Ishikawa (cell line): ENCODE data around the gene PKLR.

Experiments used
- CEBPB ChIP-seq: IDR thresholded peaks from 2 replicates; pipeline ENCODE4 v1.6.1; 2012
- CREB1 ChIP-seq: IDR thresholded peaks from 2 replicates; pipeline ENCODE4 v1.6.1; 2012; ENCODE audit warnings: low read depth
- EP300 ChIP-seq: IDR thresholded peaks from 2 replicates; pipeline ENCODE4 v1.6.1; 2012; ENCODE audit warnings: borderline replicate concordance
- FOXM1 ChIP-seq: IDR thresholded peaks from 2 replicates; pipeline ENCODE4 v1.6.1; 2012; ENCODE audit warnings: low read depth, borderline replicate concordance
- NFIC ChIP-seq: IDR thresholded peaks from 2 replicates; pipeline ENCODE4 v1.6.1; 2012
- REST ChIP-seq: IDR thresholded peaks from 2 replicates; pipeline ENCODE4 v1.6.1; 2012; ENCODE audit warnings: low read depth, mild to moderate bottlenecking
- TEAD4 ChIP-seq: IDR thresholded peaks from 2 replicates; pipeline ENCODE4 v1.6.1; 2012

- TF ChIP-seq EP300 = no peak
- TF ChIP-seq CREB1 = peak; percentile 9; the same call in 1 of the 2 replicates
- peak; percentile 49 for TF ChIP-seq TEAD4
- no peak for TF ChIP-seq CEBPB
- TF ChIP-seq NFIC = peak; percentile 42
- TF ChIP-seq REST = no peak
- no peak for TF ChIP-seq FOXM1
Observed at GRCh38 chr1:155255243-155256007, 45.8 kb downstream of the PKLR start, which contains the start of gene ENTREP3.
